ENCODE data around the gene OSGEP. TPM values are rescaled to one million over a fixed set of nuclear protein-coding genes. Genes with fewer than 3 reads are reported as not detected.

OSGEP gene
- total RNA-seq, 2 donors from 2014 or later = 66.2 to 108 TPM

DNA sequence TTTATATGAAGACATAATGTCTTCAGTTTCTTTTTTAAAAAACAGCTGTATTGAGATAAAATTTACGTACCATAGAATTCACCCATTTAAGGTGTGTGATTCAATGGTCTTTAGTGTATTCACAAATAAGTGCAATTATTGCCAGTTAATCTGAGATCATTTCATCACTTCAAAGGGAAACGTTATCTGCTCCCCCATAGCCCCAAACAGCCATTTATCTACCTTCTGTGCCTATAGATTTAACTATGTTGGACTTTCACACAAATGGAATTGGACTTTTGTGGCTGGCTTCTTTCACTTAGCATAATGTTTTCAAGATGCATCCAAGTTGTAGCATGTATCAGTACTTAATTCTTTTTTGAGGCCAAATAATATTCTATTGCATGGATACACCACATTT is 24.3 kb upstream of the OSGEP start:
- TF ChIP-seq, protein P1, sequence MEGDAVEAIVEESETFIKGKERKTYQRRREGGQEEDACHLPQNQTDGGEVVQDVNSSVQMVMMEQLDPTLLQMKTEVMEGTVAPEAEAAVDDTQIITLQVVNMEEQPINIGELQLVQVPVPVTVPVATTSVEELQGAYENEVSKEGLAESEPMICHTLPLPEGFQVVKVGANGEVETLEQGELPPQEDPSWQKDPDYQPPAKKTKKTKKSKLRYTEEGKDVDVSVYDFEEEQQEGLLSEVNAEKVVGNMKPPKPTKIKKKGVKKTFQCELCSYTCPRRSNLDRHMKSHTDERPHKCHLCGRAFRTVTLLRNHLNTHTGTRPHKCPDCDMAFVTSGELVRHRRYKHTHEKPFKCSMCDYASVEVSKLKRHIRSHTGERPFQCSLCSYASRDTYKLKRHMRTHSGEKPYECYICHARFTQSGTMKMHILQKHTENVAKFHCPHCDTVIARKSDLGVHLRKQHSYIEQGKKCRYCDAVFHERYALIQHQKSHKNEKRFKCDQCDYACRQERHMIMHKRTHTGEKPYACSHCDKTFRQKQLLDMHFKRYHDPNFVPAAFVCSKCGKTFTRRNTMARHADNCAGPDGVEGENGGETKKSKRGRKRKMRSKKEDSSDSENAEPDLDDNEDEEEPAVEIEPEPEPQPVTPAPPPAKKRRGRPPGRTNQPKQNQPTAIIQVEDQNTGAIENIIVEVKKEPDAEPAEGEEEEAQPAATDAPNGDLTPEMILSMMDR (IDR thresholded peaks at IDR 0.05) = no peak
- Histone ChIP-seq H3K36me3 (peaks cover 14% of the 10 kb centered on the region), H3K9me3 (no peaks in the 10 kb centered on the region), H3K27ac (no peak overlapping the region), H3K4me3 (no peak overlapping the region), H3K27me3 (replicated peaks; ENCODE audit: insufficient read depth) (no peaks in the 10 kb centered on the region), H3K4me1 (ENCODE audit: control insufficient read depth in 1 of 2, low read depth in 2 of 2) (peaks cover 5 to 6% of the 10 kb centered on the region in 2 donors)
- ATAC-seq (ENCODE audit: insufficient number of reproducible peaks, low FRiP score, low read depth) (no peak), DNase-seq (ENCODE audit: low spot score) (no peak)

DNA sequence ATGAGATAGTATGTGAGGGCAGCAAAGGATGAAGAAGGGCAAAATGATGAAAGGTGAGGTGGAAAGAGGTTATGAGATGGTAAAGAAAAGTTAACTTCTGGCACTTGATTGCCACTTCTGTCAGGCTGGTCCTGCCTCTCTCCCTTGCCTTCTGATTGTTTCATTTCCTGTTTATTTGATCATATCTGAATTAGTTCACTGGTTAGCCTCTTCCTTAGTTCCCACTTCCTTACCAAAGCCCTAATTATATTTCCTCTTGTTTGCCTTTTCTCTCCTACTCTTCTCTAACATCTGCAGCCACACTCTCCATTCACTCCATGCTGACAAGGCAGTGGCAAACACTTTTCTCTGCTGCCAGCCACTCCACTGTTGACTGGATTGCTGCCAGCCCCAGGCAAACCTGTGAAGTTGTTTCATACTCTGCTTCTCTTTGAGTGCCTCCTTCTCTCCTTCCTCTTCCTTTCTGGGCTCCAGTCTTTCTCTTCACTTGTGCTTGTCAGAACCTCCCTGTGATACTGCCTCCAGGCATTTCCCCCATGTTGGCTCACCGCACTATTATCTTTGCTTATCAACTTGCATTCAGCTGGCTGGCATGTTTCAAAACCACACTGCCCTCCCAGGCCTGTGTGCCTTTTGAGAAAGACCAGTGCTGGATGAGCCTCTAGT is 22.7 kb upstream of the OSGEP start:
- no peak overlapping the region for H3K4me3 ChIP-seq
- no peak overlapping the region for H3K27ac ChIP-seq
- no peaks in the 10 kb centered on the region for H3K27me3 ChIP-seq (replicated peaks; ENCODE audit: insufficient read depth)
- no peak for DNase-seq (ENCODE audit: low spot score)
- ATAC-seq (ENCODE audit: insufficient number of reproducible peaks, low FRiP score, low read depth) = no peak
- H3K4me1 ChIP-seq (ENCODE audit: control insufficient read depth in 1 of 2, low read depth in 2 of 2) = peaks cover 5 to 6% of the 10 kb centered on the region in 2 donors
- TF ChIP-seq, protein P1 (IDR thresholded peaks at IDR 0.05) = no peak
- no peaks in the 10 kb centered on the region for H3K9me3 ChIP-seq
- H3K36me3 ChIP-seq = peaks cover 14% of the 10 kb centered on the region

DNA sequence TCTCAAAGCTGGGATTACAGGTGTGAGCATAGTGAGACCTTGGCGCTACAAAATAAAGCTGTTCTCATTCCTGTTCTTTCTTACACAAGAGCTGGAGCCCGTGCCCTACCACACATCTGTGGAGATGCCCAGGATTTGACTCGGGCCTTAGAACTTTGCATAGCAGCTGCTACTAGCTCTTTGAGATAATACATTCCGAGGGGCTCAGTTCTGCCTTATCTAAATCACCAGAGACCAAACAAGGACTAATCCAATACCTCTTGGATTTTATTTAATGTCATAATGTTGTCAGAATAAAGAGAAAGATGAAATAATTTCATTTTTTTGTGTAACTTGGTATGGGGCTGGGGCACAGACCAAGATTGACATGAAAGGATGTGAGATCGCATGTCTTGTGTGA is 22.2 kb upstream of the OSGEP start:
- Histone ChIP-seq H3K27ac (no peak overlapping the region), H3K4me3 (no peak overlapping the region), H3K4me1 (ENCODE audit: control insufficient read depth in 1 of 2, low read depth in 2 of 2) (peaks cover 5 to 6% of the 10 kb centered on the region in 2 donors), H3K36me3 (peaks cover 14% of the 10 kb centered on the region), H3K9me3 (no peaks in the 10 kb centered on the region), H3K27me3 (replicated peaks; ENCODE audit: insufficient read depth) (no peaks in the 10 kb centered on the region)
- TF ChIP-seq, protein P1 (IDR thresholded peaks at IDR 0.05) = no peak
- ATAC-seq (ENCODE audit: insufficient number of reproducible peaks, low FRiP score, low read depth) = no peak
- DNase-seq (ENCODE audit: low spot score) = no peak

DNA sequence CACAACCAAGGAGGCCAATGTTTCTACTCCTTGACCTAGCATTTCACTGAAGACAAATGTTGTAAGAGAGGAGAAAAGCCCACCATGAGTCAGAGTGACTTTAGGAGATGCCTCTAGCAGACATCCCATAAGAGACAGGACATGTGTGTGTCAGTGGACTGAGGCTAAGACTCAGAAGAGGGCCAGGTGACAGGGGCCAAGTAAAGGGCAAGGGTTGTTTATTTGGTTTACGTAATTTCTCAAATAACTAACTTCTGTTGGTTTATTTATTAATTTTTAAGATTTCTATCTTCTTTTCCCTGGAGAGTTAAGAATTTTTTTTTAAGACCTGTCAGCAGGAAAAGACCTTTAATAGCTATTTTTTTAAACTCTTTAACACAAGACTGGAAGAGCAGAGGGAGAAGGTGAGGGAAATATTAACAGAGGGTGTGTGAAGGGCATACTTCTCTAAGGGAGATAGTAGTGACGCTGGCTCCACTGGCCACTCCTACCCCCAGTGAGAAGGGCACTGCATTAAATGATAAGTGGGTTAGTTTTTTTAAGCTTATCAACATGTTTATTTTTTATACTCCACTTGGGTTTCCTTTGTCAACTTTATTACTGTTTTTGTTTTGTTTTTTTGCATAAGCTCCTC is 18.0 kb upstream of the OSGEP start:
- Histone ChIP-seq H3K4me3 (no peak overlapping the region), H3K27me3 (replicated peaks; ENCODE audit: insufficient read depth) (no peaks in the 10 kb centered on the region), H3K36me3 (peaks cover 14% of the 10 kb centered on the region), H3K27ac (no peak overlapping the region), H3K4me1 (ENCODE audit: control insufficient read depth in 1 of 2, low read depth in 2 of 2) (peaks cover 11 to 17% of the 10 kb centered on the region in 2 donors), H3K9me3 (no peaks in the 10 kb centered on the region)
- ATAC-seq (ENCODE audit: insufficient number of reproducible peaks, low FRiP score, low read depth) (no peak), DNase-seq (ENCODE audit: low spot score) (no peak)
- TF ChIP-seq, protein P1 (IDR thresholded peaks at IDR 0.05) = no peak

DNA sequence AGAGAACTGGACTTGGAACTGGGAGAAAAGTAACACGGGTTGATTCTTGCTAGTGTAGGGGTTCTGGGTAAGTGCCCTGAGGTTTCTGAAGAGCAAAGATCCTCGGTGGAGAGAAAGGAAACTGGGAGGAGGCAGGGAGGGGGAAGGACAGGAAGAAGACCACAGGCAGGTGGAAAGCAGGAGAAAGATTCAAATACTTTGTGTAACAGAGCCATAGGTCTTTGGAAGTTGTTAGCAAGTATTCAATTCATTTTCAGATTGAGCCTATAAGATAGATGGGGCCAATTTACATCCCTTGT is 15.9 kb upstream of the OSGEP start:
- Histone ChIP-seq H3K4me3 (peak overlapping the region; percentile 90), H3K27me3 (replicated peaks; ENCODE audit: insufficient read depth) (no peaks in the 10 kb centered on the region), H3K27ac (peak overlapping the region; percentile 84 to 90), H3K9me3 (no peaks in the 10 kb centered on the region), H3K36me3 (peaks cover 7% of the 10 kb centered on the region), H3K4me1 (ENCODE audit: control insufficient read depth in 1 of 2, low read depth in 2 of 2) (peaks cover 5 to 13% of the 10 kb centered on the region in 2 donors)
- DNase-seq (ENCODE audit: low spot score) = no peak
- TF ChIP-seq, protein P1 (IDR thresholded peaks at IDR 0.05) = no peak
- ATAC-seq (ENCODE audit: insufficient number of reproducible peaks, low FRiP score, low read depth) = no peak

Data from thoracic aorta (tissue), 2 donors.